Measurements from ENCODE around the gene MATR3.
"Not testable (repeated sequence)": the region's sequence is repeated elsewhere in the genome, so short reads cannot be mapped to it uniquely, and the experiment has no call there.

MATR3 gene

GRCh38 chr5:139294374-139295165 is 1.0 kb downstream of the MATR3 start:
- peak; percentile 41 to 91 (median 77) for DNase-seq
- intact Hi-C loops (cut with DNase I), result loop anchor here (2.0 kb wide), 1 partner anchor 48 kb away; no protein-coding TSS in a partner anchor

- intact Hi-C loops (cut with DNase I), result loop anchor here (2.0 kb wide), 1 partner anchor 47 kb away; no protein-coding TSS in a partner anchor
- DNase-seq, result no peak
Measured at GRCh38 chr5:139295346-139296057, 2.0 kb downstream of the MATR3 start.

- no peak for DNase-seq
- intact Hi-C loops (cut with DNase I), result no loop called here
Measured at GRCh38 chr5:139296198-139296597, 2.7 kb downstream of the MATR3 start.

- intact Hi-C loops (cut with DNase I), result no loop called here
- DNase-seq, result no peak
Measured at GRCh38 chr5:139296862-139297326, 3.4 kb downstream of the MATR3 start.

GRCh38 chr5:139297439-139298133 is 4.0 kb downstream of the MATR3 start:
- intact Hi-C loops (cut with DNase I), result no loop called here
- no peak for DNase-seq

GRCh38 chr5:139298242-139298641 is 4.7 kb downstream of the MATR3 start:
- intact Hi-C loops (cut with DNase I), result no loop called here
- no peak for DNase-seq

- DNase-seq, result no peak
- intact Hi-C loops (cut with DNase I), result no loop called here
Measured at GRCh38 chr5:139299486-139299885, 5.9 kb downstream of the MATR3 start.

- no peak for DNase-seq
Measured at GRCh38 chr5:139301808-139302499, 8.4 kb downstream of the MATR3 start.

GRCh38 chr5:139304391-139305324 is 11.1 kb downstream of the MATR3 start:
- DNase-seq, result no peak
- intact Hi-C loops (cut with DNase I), result no loop called here

More at GRCh38 chr5:139301808-139302499, 8.4 kb downstream of the MATR3 start:
- intact Hi-C loops (cut with DNase I), result no loop called here

GRCh38 chr5:139306197-139306596 is 12.7 kb downstream of the MATR3 start:
- intact Hi-C loops (cut with DNase I), result no loop called here
- DNase-seq, result no peak

- intact Hi-C loops (cut with DNase I), result no loop called here
- no peak for DNase-seq
Measured at GRCh38 chr5:139306628-139307379, 13.3 kb downstream of the MATR3 start.

- no peak for DNase-seq
- intact Hi-C loops (cut with DNase I), result no loop called here
Measured at GRCh38 chr5:139308797-139309196, 15.3 kb downstream of the MATR3 start.

GRCh38 chr5:139310715-139311186 is 17.2 kb downstream of the MATR3 start:
- intact Hi-C loops (cut with DNase I); DNase-seq: not testable (repeated sequence)

GRCh38 chr5:139312075-139312474 is 18.5 kb downstream of the MATR3 start:
- intact Hi-C loops (cut with DNase I), result no loop called here

GRCh38 chr5:139314276-139314675 is 20.7 kb downstream of the MATR3 start:
- DNase-seq, result no peak
- intact Hi-C loops (cut with DNase I), result no loop called here

More at GRCh38 chr5:139312075-139312474, 18.5 kb downstream of the MATR3 start:
- DNase-seq, result no peak

- intact Hi-C loops (cut with DNase I), result no loop called here
- DNase-seq, result no peak
Measured at GRCh38 chr5:139315056-139315615, 21.6 kb downstream of the MATR3 start.

- intact Hi-C loops (cut with DNase I), result no loop called here
- DNase-seq, result no peak
Measured at GRCh38 chr5:139335811-139336210, 42.3 kb downstream of the MATR3 start.
